NCI-H2081 (cell line): ENCODE measurements around the gene SPATA19.
A peak's percentile ranks its signal among the peaks of the same experiment; 100 is the strongest.

Experiments
- DNase-seq, 2 experiments: peaks; one replicate each; lab custom pipeline; 2025; lab: John Stamatoyannopoulos, UW

SPATA19 gene

DNA sequence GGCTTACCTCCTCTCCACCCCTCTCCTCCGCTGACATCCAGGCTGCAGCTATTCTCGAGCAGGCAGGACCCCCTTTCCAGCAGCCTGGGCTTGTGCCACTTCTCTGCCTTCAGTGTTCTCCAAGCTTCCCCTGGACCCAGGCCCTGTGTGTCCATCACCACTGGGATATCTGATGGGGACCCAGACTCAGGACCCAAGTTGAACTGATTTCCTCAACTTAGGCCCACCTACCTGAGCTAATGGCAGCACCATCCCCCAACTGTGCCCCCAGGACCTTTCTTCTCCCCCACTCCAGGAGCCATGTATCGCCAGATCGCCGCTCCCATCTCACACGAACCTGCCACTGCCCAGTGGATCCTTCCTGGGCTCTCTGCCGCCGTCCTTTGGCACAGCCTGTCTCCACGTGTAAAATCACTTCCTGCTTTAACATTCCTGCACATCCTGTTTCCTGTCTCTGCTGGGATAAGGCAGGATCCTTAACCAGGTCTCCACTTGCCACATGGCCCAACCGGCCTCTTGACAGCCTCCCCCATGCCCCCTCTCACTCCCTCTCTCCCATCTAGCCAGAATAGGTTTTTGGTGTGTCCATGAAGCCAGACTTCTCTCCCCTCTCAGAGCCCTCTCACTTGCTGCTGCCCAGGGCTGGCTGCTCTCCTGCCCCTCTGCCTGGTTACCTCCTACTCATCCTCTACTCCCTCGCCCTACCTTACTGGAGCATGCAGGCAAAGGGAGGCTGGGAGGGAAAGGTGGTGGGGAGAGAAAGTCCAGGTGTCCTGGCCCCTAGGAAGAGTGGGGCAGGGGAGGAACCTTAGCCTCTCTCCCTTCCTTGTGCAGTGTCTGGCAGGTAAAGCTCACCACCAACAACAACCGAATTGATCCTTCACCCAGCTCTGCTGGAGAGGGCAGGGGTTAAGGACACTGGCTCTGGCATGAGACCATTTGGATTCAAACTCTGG, 9.4 kb downstream of the SPATA19 start:
- no peak for DNase-seq

DNA sequence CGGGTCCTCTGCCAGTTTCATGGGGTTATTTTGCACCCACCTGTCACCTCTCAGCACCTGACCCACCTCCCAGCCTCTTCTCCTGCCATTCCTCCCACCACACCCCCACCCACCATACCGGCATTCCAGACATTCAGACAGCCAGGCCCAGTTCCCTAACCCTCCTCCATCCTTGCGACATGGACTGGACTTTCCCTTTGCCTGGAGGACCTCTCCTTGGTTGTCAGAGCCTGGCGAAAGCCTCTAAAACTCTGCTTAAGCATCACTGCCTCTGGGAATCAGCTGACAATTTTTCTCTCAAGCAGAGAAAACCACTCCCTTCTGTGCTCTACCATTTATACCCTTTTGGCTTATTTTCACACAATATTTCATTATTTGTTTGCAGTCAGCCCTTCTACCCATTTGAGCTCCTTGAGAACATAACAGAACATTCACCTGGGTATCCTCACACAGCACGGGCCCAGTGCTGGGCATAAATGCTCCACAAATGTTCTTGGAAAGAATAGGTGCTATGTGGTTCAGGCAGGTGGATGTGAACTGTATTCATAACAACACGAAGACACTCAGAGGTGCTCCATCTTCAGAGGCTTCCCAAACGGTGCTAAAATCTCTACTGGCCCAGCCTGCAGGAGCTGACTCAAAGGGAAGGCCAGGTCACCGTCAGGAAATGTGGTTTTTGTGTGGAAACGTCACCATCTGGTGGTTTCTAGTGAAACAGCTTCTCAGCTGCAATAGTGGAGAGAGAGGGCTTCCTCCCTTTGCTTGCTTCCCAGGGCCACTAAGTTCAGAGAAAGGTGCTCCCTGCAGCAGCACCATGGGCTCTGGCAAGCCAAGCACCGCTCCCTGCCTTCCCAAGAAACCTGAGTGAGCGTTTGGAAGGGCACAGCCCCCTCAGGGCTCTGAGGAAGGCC, 10.4 kb downstream of the SPATA19 start:
- DNase-seq: peak; percentile 63 to 77

DNA sequence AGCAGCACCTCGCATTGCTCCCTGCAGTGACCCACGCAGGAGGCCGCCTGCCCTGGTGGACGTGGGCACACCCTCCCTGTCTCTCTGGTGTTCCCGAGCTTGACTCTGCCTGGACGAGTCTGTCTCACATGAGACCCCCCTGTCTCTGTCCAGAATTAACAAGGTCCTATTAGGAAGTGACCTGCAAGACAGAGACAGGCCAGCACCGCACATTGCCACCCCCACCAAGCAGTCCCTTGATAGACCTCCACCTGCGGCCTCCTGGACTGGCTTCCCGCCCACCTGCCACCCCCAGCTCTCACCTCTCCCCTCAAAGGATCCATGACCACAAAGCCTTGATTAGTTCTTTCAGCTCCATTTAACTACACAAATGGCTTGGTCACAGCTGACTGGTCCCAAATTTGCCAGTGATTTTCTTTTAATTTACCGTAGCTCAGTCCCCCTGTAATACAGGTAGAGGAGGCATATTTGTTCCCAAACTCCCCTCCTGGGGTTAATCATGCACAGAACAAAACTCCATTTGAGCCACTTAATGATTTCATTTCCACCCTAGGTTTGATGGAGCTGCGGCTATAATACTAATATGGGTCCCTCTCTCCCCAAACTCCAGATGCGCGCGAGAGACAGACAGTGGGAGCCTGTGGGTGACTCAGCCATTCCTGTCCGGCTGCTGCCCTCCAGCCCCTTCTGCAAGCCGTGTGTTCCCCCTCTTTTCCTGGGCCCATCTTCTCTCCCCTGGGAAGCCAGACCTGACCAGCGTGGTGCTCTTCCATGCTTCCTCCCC, 11.2 kb downstream of the SPATA19 start:
- DNase-seq: peak in 1 of 2 experiments; percentile 78

GRCh38 chr11:133832991-133833897, 12.1 kb downstream of the SPATA19 start:
- DNase-seq: peak in 1 of 2 experiments; percentile 34

DNA sequence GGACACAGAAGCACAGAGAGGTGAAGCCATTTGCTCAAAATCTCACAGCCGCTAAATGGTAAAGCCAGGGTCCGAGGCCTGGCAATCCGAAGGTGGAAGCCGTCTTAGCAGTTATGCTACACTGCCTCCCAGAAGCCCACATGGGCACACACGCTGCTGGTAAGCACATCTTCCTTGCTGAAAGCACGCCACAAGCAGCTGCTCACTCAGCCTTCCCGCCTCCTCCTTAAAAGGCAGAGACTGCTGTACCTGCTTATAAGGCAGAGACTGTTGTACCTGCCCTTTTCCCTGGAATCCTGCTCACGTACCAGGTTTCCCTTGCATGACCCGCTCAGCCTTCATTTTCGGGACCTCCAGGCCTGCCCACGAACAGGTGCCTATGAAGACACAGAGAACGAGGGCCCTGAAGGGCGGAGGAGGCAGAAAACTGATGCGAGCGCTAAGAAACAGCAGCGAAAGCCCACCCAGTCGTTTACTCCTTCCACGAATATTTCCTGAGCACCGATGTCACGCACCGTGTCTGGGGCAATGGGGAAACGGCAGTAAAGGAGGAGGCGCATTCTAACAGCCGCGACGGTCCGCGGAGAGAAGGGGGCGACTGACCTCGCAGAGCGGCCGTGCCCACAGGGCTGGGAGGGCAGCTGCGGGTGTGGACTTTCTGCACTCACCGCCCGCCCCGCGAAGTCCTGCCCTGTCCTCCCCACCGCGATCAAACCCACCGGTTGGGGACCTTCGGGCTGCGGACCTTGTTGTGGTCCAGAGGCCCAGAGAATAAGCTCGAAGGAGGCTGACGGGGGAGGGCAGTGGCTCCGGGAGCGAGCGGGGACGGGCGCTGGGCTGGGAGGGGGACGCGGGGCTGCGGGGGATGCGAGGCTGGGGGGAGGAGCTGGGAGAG, 13.0 kb downstream of the SPATA19 start:
- DNase-seq: no peak

GRCh38 chr11:133830931-133831907, 14.1 kb downstream of the SPATA19 start:
- DNase-seq: peak; percentile 31 to 46

DNA sequence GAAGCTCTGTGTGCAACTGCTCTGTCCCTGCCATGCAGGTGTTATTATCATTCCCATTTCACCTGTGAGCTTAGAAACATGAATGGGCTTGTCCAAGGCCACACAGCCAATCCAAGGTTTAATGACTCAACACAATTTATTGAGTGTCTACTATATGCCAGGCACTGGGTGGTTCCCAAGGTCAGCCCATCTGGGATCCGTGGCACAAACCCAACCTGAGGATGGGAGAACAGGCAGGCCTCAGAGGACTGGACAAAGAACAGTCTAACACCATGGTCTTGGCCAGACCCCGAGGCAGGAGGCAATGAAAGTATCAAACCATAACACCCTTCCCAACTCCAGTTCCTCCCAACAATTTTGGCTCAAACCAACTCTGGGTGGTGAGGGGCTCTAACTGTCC, 15.7 kb downstream of the SPATA19 start:
- no peak for DNase-seq

DNA sequence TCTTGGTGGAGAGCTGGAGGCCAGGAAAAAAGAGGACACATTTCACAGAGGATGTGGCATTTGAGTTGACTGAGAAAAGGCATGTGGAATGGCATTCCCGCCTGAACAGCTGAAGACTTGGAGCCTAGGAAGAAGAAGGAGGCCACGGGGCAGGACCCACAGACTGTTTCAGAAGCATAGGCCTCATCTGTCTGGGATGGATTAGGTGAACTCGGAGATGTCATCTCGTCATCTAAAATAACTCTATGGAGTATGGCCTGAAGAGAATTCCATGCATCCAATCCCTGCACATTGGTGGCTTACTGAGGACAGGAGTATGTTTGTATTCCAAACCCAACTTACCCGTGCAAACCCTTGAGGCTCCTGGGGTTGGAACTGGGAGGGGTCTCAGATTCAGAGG, 16.4 kb downstream of the SPATA19 start:
- DNase-seq: no peak

- no peak for DNase-seq
These were observed 17.8 kb downstream of the SPATA19 start for GRCh38 chr11:133827556-133827955.

DNA sequence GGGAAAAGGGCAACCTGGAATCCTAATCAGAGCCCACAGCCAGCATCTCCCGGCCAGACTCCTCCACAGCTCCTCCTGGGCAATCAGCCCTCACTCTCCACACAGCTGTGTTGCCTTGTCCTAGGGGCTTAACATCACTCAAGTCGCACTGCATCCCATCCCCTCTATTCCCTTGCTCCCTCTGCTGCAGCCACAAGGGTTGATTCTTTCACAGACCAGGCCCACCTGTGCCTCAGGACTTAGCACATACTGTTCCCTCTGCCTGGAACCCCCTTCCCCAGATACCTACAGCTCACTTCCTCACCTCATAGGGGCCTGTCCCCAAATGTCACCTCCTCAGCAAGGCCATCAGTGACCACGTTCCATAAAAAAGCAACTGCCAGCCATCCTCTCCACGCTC, 18.4 kb downstream of the SPATA19 start:
- DNase-seq: no peak

- no peak for DNase-seq
These were observed 19.6 kb downstream of the SPATA19 start for GRCh38 chr11:133825666-133826065.

DNA sequence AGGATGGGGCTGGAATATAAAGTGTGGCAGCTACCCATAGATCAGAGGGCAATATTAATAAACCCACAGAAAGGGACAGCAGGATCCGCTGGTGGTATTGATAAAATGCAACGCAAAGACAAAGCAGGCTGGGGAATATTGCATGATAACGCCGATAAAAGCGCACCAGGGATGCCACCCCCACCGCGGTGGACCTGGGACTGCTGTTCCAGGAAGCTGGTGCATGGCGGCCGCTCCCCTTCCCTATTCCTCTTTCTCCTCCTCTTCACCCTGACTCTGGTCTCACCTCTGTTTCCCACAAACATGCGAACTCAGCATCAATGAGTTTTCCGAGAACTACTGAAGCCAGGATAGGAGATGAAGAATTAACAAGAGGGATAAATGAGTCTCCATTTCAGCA, 20.2 kb downstream of the SPATA19 start:
- no peak for DNase-seq

DNA sequence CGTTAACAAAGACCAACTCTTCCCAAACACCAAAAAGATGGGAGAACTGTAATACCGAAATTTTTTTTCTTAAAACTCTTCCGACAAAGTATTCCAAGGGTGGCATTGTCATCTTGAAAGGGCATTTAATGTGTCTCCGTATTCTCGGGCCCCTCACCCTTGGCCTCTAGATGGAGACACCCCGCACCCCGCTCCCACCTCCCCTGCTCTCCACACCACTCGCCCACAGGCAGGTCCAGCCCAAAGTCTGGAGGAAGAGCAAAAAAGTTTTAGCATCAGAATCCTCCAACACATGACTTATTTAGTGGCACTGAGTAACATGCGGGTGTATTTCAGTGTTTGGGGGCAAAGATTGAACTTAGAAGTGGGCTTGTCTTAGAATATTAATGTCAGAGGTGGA, 20.7 kb downstream of the SPATA19 start:
- no peak for DNase-seq

GRCh38 chr11:133823614-133824013, 21.7 kb downstream of the SPATA19 start:
- DNase-seq: no peak

DNA sequence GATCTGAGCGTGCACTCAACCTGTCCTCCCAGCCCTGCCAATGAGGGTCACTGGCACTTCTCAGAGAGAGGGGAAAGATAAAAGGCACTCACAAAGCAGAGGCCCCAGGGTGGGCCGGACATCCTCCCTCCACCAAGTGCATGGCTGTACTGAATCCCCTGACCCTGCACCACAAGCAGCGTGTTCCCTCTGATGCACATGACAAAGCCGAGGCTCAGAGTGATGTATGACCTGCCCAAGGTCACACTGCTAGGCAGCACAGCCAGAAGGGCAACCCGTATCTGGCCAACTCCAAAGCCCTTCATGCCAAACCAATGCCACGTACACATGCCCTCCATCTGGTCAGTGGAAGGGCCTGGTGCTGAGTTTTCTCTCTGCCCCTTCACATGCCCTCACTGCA, 22.1 kb downstream of the SPATA19 start:
- no peak for DNase-seq

GRCh38 chr11:133821776-133822175, 23.5 kb downstream of the SPATA19 start:
- DNase-seq: peak; percentile 85 to 87

DNA sequence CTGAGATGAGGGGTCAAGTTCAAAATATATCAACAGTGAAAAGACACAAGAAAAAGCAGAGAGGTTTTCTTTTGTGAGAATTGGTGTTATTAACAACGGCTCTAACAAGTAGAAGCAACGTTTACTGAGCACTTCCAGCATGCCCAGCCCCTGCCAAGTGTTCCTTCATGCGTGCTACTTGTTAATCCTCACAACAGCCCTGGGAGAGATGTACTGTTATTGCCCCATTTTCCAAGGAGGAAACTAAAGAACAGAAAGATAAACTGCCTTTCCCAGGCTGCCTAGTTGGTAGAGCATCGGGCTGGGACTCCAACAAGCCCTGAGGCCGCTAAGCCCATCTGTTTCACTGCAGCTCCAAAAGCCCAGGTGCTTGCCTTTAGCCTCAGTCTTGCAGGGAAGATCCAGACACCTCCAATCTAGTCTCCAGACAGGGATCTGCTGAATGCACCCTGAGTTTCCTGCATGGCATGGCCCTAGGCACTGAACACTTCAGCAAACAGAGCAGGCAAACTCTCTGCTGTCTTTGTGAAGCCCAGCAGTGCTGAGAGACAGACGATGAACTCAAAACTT, 25.5 kb downstream of the SPATA19 start:
- no peak for DNase-seq

GRCh38 chr11:133819114-133819513, 26.2 kb downstream of the SPATA19 start:
- no peak for DNase-seq
